ENCODE results near the gene ASTL.
"Not testable (repeated sequence)": the region's sequence is repeated elsewhere in the genome, so short reads cannot be mapped to it uniquely, and the experiment has no call there.

ASTL gene

DNA sequence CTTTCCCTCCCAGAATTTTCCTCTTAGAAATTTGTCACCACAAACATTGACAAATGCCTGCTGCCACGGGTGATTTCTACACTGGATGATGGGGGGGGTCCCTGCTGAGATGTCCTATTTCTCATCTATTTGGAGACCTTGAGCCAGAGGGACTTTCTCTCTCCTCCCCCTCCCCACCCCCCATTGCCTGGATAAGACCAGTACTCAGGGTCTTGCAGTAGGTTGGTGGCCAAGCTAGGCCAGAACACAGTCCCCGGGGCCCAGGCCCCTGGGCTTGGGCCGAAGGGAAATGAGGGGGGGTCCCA lies 7.5 kb upstream of the ASTL start:
- Mint-ChIP-seq H3K9me3 (no peaks in the 10 kb centered on the region), H3K27ac (peak overlapping the region; percentile 97), H3K27me3 (no peaks in the 10 kb centered on the region), H3K4me3 (peak overlapping the region; percentile 93), H3K36me3 (ENCODE audit: low read depth) (peaks cover 24% of the 10 kb centered on the region), H3K4me1 (ENCODE audit: low read depth) (peaks cover 75% of the 10 kb centered on the region)
- intact Hi-C loops (cut with micrococcal nuclease), result no loop called here

- H3K36me3 Mint-ChIP-seq (ENCODE audit: low read depth), result peaks cover 24% of the 10 kb centered on the region
- intact Hi-C loops (cut with micrococcal nuclease), result no loop called here
- H3K4me1 Mint-ChIP-seq (ENCODE audit: low read depth), result peaks cover 70% of the 10 kb centered on the region
These were observed 6.9 kb upstream of the ASTL start, which contains the start of gene DUSP2 for GRCh38 chr2:96145036-96145847. Gene DUSP2 (minus strand): TSS chr2:96145440. CDS start chr2:96145354, 86 bp downstream.

DNA sequence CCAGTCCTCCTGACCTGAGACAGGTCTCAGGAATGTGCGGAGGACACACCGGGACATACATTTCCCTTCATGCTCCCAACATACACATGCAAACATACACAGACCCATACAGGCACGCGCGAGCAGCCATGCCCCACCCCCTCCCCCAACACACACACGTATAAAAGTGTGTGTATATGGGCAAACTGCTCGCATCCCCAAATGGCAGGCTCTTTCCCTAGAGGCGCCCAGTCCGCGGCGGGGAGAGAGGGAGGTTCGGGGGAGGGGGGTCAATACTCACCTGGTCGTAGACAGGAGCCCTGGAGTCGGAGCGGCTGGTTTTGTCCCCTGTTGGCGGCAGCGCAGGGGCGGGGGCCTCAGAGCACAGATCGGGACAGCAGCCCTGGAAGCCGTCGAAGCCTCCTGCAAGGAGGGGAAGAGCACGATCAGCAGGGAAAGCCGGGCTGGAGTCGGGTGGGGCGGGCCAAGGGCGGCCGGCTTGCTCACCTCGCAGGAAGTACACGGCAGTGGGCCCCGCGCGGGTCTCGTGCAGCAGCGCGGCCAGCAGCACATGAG lies 6.3 kb upstream of the ASTL start:
- Mint-ChIP-seq H3K4me3 (peak overlapping the region; percentile 93), H3K9me3 (no peaks in the 10 kb centered on the region), H3K27ac (peak overlapping the region; percentile 97), H3K27me3 (no peaks in the 10 kb centered on the region), H3K4me1 (ENCODE audit: low read depth) (peaks cover 67% of the 10 kb centered on the region), H3K36me3 (ENCODE audit: low read depth) (peaks cover 24% of the 10 kb centered on the region)
- intact Hi-C loops (cut with micrococcal nuclease), result no loop called here

More at GRCh38 chr2:96145036-96145847, 6.9 kb upstream of the ASTL start, which contains the start of gene DUSP2:
- Mint-ChIP-seq H3K27ac (peak within 1 kb of the TSS; percentile 97), H3K9me3 (no peaks in the 10 kb centered on the region), H3K4me3 (peak within 1 kb of the TSS; percentile 93), H3K27me3 (no peaks in the 10 kb centered on the region)

DNA sequence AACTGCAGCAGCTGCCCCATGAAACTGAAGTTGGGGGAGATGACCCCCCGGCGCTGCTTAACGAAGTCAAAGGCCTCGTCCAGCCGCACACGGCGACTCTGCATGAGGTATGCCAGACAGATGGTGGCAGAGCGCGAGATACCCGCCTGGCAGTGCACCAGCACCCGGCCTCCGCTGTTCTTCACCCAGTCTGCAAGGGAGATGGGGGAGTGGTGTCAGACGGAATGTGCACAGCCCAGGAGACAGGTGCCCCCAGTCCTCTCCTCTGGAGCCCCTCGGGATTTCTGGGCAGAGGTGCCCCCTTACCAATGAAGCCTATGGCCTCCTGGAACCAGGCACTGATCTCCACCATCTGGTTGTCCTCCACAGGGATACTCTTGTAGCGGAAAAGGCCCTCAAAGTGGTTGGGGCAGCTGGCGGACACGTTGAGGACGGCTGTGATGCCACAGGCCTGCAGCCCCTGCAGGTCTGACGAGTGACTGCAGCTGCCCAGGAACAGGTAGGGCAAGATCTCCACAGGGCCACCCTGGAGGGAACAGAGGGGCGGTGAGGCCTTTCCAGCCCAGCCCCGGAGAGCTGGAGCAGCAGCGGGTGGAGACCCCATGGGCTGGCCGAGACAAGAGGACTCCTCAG lies 5.7 kb upstream of the ASTL start:
- Mint-ChIP-seq H3K36me3 (ENCODE audit: low read depth) (peaks cover 24% of the 10 kb centered on the region), H3K27me3 (no peaks in the 10 kb centered on the region), H3K4me3 (peak overlapping the region; percentile 93), H3K27ac (peak overlapping the region; percentile 97), H3K9me3 (no peaks in the 10 kb centered on the region), H3K4me1 (ENCODE audit: low read depth) (peaks cover 64% of the 10 kb centered on the region)
- intact Hi-C loops (cut with micrococcal nuclease), result no loop called here

GRCh38 chr2:96143231-96143847 lies 5.0 kb upstream of the ASTL start:
- intact Hi-C loops (cut with micrococcal nuclease), result no loop called here
- peaks cover 62% of the 10 kb centered on the region for H3K4me1 Mint-ChIP-seq (ENCODE audit: low read depth)

GRCh38 chr2:96142217-96143113 lies 4.2 kb upstream of the ASTL start:
- Mint-ChIP-seq H3K36me3 (ENCODE audit: low read depth) (peaks cover 24% of the 10 kb centered on the region), H3K27me3 (peaks cover 6% of the 10 kb centered on the region), H3K9me3 (no peaks in the 10 kb centered on the region), H3K27ac (no peak overlapping the region), H3K4me3 (no peak overlapping the region), H3K4me1 (ENCODE audit: low read depth) (peaks cover 57% of the 10 kb centered on the region)
- intact Hi-C loops (cut with micrococcal nuclease), result no loop called here

More at GRCh38 chr2:96143231-96143847, 5.0 kb upstream of the ASTL start:
- Mint-ChIP-seq H3K27ac (peak overlapping the region; percentile 97), H3K36me3 (ENCODE audit: low read depth) (peaks cover 24% of the 10 kb centered on the region), H3K27me3 (peaks cover under 1% of the 10 kb centered on the region), H3K4me3 (peak overlapping the region; percentile 93), H3K9me3 (no peaks in the 10 kb centered on the region)

DNA sequence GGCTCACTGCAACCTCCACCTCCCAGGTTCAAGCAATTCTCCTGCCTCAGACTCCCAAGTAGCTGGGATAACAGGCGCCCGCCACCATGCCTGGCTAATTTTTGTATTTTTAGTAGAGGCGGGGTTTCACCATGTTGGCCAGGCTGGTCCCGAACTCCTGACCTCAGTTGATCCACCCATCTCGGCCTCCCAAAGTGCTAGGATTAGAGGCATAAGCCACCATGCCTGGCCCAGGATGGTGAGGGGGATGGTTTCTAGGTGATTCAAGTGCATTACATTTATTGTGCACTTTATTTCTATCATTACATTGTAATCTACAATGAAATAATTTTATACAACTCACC lies 3.3 kb upstream of the ASTL start:
- H3K36me3 Mint-ChIP-seq (ENCODE audit: low read depth), result peaks cover 24% of the 10 kb centered on the region
- H3K27me3 Mint-ChIP-seq; H3K4me3 Mint-ChIP-seq; H3K27ac Mint-ChIP-seq; H3K9me3 Mint-ChIP-seq; intact Hi-C loops (cut with micrococcal nuclease): not testable (repeated sequence)
- peaks cover 49% of the 10 kb centered on the region for H3K4me1 Mint-ChIP-seq (ENCODE audit: low read depth)

DNA sequence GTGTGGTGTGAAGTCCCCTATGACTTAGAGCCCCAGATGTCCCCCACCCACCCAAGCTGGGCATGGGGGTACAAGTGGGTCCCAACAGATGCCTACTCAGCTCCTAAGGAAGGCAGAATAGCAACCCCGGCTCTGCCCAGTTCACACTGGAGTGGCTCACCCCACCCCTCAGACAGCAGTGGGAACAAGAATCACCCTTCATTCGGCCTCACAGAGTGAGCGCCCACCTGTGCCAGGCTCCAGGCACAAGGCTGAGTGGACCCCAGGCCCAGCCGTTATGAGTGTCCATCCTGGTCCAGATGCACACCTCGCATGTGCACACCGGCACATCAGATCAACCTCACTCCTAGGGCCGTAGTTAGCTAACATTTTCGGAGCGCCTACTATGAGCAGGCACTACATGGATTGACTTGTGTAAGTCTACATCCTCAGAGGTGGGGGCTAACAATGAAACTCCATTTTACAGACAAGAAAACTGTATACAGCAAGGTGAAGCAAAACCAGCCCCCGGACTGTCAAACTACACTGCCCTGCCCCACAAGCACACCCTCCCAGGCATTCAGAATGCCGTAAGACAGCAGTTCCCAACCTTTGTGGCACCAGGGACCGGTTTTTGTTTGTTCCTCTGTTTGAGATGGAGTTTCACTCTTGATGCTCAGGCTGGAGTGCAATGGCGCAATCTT lies 2.8 kb upstream of the ASTL start:
- intact Hi-C loops (cut with micrococcal nuclease), result no loop called here
- H3K4me1 Mint-ChIP-seq (ENCODE audit: low read depth), result peaks cover 44% of the 10 kb centered on the region
- no peak overlapping the region for H3K4me3 Mint-ChIP-seq
- H3K36me3 Mint-ChIP-seq (ENCODE audit: low read depth), result peaks cover 24% of the 10 kb centered on the region
- no peak overlapping the region for H3K27ac Mint-ChIP-seq
- peaks cover 6% of the 10 kb centered on the region for H3K27me3 Mint-ChIP-seq
- no peaks in the 10 kb centered on the region for H3K9me3 Mint-ChIP-seq

DNA sequence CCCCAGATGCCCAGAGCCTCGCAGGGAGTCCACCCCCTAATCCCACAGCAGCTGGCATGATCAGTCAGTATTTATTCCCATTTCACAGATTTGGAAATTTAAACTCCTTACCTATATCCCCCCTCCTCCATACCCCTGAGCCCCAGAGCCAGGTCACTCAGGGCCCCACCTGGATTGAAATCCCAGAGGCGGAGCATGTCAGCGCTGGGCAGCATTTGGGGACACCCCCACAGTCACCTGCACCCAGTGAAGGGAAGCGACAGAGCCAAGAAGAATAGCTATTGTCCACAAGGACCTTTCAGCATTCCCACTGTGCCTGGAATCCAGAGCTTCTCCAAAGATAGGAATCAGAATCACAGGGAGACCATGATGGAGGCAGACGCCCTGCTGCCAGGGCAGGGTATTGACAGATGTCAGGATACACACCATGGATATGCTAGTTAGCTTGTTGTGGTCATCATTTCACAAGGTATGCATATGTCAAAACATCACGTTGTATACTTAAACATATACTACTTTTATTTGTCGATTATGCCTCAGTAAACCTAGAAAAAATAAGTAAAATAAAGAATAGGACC lies 968 bp upstream of the ASTL start:
- H3K4me1 Mint-ChIP-seq (ENCODE audit: low read depth), result peaks cover 33% of the 10 kb centered on the region
- H3K27ac Mint-ChIP-seq, result no peak overlapping the region
- H3K4me3 Mint-ChIP-seq, result no peak overlapping the region
- no peaks in the 10 kb centered on the region for H3K9me3 Mint-ChIP-seq
- H3K36me3 Mint-ChIP-seq (ENCODE audit: low read depth), result peaks cover 17% of the 10 kb centered on the region
- intact Hi-C loops (cut with micrococcal nuclease), result loop anchor here (1.0 to 2.0 kb wide), 2 partner anchors 35 to 128 kb away; partner anchors contain the start of gene CIAO1
- peaks cover 13% of the 10 kb centered on the region for H3K27me3 Mint-ChIP-seq

DNA sequence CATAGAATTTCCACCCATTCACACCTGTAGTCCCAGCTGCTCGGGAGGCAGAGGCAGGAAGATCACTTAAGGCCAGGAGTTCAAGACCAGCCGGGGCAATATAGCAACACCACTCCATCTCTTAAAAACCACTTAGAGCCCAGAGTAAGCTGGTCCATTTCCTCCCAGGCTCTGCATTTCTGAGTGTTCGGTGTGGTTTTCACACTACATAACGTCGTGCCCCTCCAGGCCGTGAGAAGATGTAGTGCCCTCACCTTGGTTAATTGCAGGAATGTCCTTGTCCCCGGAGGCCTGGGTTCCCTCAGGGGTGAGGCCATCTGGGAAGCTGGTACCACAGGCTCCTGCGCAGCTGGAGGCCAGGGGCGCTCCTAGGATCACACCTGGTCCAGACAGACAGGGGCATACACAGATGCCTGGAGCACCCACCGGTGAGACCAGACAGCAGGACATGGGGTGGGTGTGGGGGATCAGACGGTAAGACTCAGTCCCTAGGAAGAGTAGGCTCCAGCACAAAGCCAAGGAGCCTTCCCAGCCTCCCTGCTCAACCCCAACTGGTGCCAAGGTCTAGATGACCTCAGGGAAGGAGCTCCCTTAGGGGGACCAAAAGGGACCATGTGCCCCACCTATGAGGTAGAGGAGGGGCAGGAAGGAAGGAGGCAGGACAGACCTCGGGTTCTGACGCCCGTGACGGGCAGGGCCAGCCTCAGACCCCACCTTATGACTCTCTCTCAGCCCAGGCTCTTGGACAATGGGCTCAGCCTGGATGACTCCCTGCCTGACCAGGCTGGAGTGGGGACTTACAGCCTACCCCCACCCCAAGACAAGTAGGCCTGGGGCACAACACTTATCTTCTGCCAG lies 752 bp downstream of the ASTL start:
- Mint-ChIP-seq H3K9me3 (no peaks in the 10 kb centered on the region), H3K4me1 (ENCODE audit: low read depth) (peaks cover 15% of the 10 kb centered on the region), H3K36me3 (ENCODE audit: low read depth) (no peaks in the 10 kb centered on the region), H3K4me3 (no peak overlapping the region), H3K27ac (no peak overlapping the region), H3K27me3 (peaks cover 17% of the 10 kb centered on the region)
- intact Hi-C loops (cut with micrococcal nuclease), result loop anchor here (2.0 kb wide), 1 partner anchor 129 kb away; the partner anchor contains the start of gene CIAO1

- no peaks in the 10 kb centered on the region for H3K36me3 Mint-ChIP-seq (ENCODE audit: low read depth)
- no peak overlapping the region for H3K4me3 Mint-ChIP-seq
- intact Hi-C loops (cut with micrococcal nuclease), result no loop called here
- peak overlapping the region; percentile 28 for H3K27ac Mint-ChIP-seq
- H3K4me1 Mint-ChIP-seq (ENCODE audit: low read depth), result peaks cover 9% of the 10 kb centered on the region
- H3K27me3 Mint-ChIP-seq, result peaks cover 21% of the 10 kb centered on the region
- H3K9me3 Mint-ChIP-seq, result no peaks in the 10 kb centered on the region
These were observed 2.1 kb downstream of the ASTL start for GRCh38 chr2:96136129-96136720.

- Mint-ChIP-seq H3K27me3 (peaks cover 21% of the 10 kb centered on the region), H3K4me1 (ENCODE audit: low read depth) (peaks cover 9% of the 10 kb centered on the region), H3K4me3 (no peak overlapping the region)
These were observed 2.7 kb downstream of the ASTL start for GRCh38 chr2:96135621-96136020.

More at GRCh38 chr2:96135621-96136020, 2.7 kb downstream of the ASTL start:
- no peaks in the 10 kb centered on the region for H3K36me3 Mint-ChIP-seq (ENCODE audit: low read depth)
- peak overlapping the region; percentile 28 for H3K27ac Mint-ChIP-seq
- intact Hi-C loops (cut with micrococcal nuclease), result no loop called here
- no peaks in the 10 kb centered on the region for H3K9me3 Mint-ChIP-seq

Data from dendritic cell treated with granulocyte-macrophage colony-stimulating factor and Interleukin-4, amounts not matched to agents 40 ng/mL and 50 ng/mL, for 4 days (primary cell).